Right ventricle myocardium superior (tissue), 1 donor: ENCODE measurements around the gene SETBP1. TPM values are rescaled to one million over a fixed set of nuclear protein-coding genes. Genes with fewer than 3 reads are reported as not detected.

Experiments
- ATAC-seq: fragments of 200-7000 bp; cut with Tn5 transposase; one replicate; pipeline ENCODE4 v1.9.1; 2020; ENCODE audit warnings: mild to moderate bottlenecking; ENCODE audit not compliant: poor library complexity
- DNase-seq: peaks from one replicate; pipeline ENCODE4 v3.0.0-alpha.2; 2020
- intact Hi-C: fragments of 100-400 bp; cut with DNase I; formaldehyde crosslinking; loops from one replicate; pipeline ENCODE4 v1.11.2; 2022
- total RNA-seq: library from RNA; stranded (reverse); fragmentation: NEBNext Ultra II Directional; extraction: Animal tissue kit (Norgen Biotek cat#: 25700); gene quantifications from one replicate; pipeline ENCODE4 v1.2.1, GENCODE V29; 2021
- donor health status: DM: no; HTN: yes; CAD: no; lungs with severe emphysema.

SETBP1 gene
- total RNA-seq, 1 donor from 2014 or later: 6.3 TPM

- DNase-seq (no peak), ATAC-seq (no peak)
- intact Hi-C loops: no loop called here
These were observed 308.3 kb downstream of the SETBP1 start for GRCh38 chr18:44988821-44989587.

- DNase-seq (no peak), ATAC-seq (no peak)
- intact Hi-C loops: no loop called here
These were observed 315.6 kb downstream of the SETBP1 start for GRCh38 chr18:44996261-44996660.

GRCh38 chr18:44997174-44997573, 316.5 kb downstream of the SETBP1 start:
- DNase-seq: no peak
- intact Hi-C loops: no loop called here

GRCh38 chr18:44998360-44998759, 317.7 kb downstream of the SETBP1 start:
- no peak for DNase-seq
- no peak for ATAC-seq
- intact Hi-C loops: no loop called here

More at GRCh38 chr18:44997174-44997573, 316.5 kb downstream of the SETBP1 start:
- ATAC-seq: no peak

- intact Hi-C loops: no loop called here
- DNase-seq (no peak), ATAC-seq (no peak)
These were observed 323.9 kb downstream of the SETBP1 start for GRCh38 chr18:45004546-45005080.

GRCh38 chr18:45006934-45007333, 326.2 kb downstream of the SETBP1 start:
- ATAC-seq: no peak
- intact Hi-C loops: no loop called here
- no peak for DNase-seq

- intact Hi-C loops: no loop called here
- no peak for ATAC-seq
- DNase-seq: no peak
These were observed 326.8 kb downstream of the SETBP1 start for GRCh38 chr18:45007531-45007930.

- DNase-seq (no peak), ATAC-seq (no peak)
- intact Hi-C loops: no loop called here
These were observed 328.2 kb downstream of the SETBP1 start for GRCh38 chr18:45008694-45009413.

GRCh38 chr18:45009756-45010155, 329.1 kb downstream of the SETBP1 start:
- intact Hi-C loops: no loop called here
- DNase-seq (no peak), ATAC-seq (no peak)

GRCh38 chr18:45012286-45012685, 331.6 kb downstream of the SETBP1 start:
- ATAC-seq: no peak
- intact Hi-C loops: no loop called here
- no peak for DNase-seq

GRCh38 chr18:45014047-45014501, 333.4 kb downstream of the SETBP1 start:
- ATAC-seq (peak; percentile 22), DNase-seq (no peak)
- intact Hi-C loops: no loop called here

- DNase-seq (no peak), ATAC-seq (no peak)
- intact Hi-C loops: no loop called here
These were observed 335.1 kb downstream of the SETBP1 start for GRCh38 chr18:45015788-45016128.

GRCh38 chr18:45019469-45019868, 338.8 kb downstream of the SETBP1 start:
- no peak for ATAC-seq
- no peak for DNase-seq
- intact Hi-C loops: no loop called here

GRCh38 chr18:45023519-45023918, 342.8 kb downstream of the SETBP1 start:
- ATAC-seq (no peak), DNase-seq (no peak)
- intact Hi-C loops: no loop called here

- intact Hi-C loops: no loop called here
- DNase-seq (no peak), ATAC-seq (no peak)
These were observed 343.8 kb downstream of the SETBP1 start for GRCh38 chr18:45024357-45025088.

- ATAC-seq (no peak), DNase-seq (no peak)
- intact Hi-C loops: no loop called here
These were observed 344.4 kb downstream of the SETBP1 start for GRCh38 chr18:45025089-45025450.

- intact Hi-C loops: no loop called here
- DNase-seq (no peak), ATAC-seq (no peak)
These were observed 345.5 kb downstream of the SETBP1 start for GRCh38 chr18:45026162-45026561.

GRCh38 chr18:45034179-45034578, 353.5 kb downstream of the SETBP1 start:
- DNase-seq: no peak
- ATAC-seq: no peak
- intact Hi-C loops: no loop called here

- ATAC-seq (no peak), DNase-seq (no peak)
- intact Hi-C loops: no loop called here
These were observed 356.9 kb downstream of the SETBP1 start for GRCh38 chr18:45037618-45038017.
